RPMI7951 (cell line): ENCODE results near the gene EDRF1. TPM values are rescaled to one million over a fixed set of nuclear protein-coding genes. Genes with fewer than 3 reads are reported as not detected.

Source experiments
- DNase-seq: peaks from one replicate; pipeline ENCODE4 v3.0.0-alpha.2; 2012; ENCODE audit warnings: low read depth
- total RNA-seq: library from RNA; depleted of rRNA; stranded (reverse); fragments of >200 nt; shearing (Covaris generic); gene quantifications from 2 replicates; pipeline ENCODE4 v1.2.3, GENCODE V29; 2014

The EDRF1 gene
- total RNA-seq, 1 experiment from 2014 or later = 17.9 TPM

- DNase-seq = no peak
Observed at GRCh38 chr10:125762692-125763648, 43.5 kb downstream of the EDRF1 start.

GRCh38 chr10:125765835-125766234 lies 46.3 kb downstream of the EDRF1 start:
- no peak for DNase-seq

GRCh38 chr10:125766511-125766910 lies 47.0 kb downstream of the EDRF1 start:
- DNase-seq = no peak

- peak; percentile 5 for DNase-seq
Observed at GRCh38 chr10:125768219-125768855, 48.8 kb downstream of the EDRF1 start.

- no peak for DNase-seq
Observed at GRCh38 chr10:125769175-125769574, 49.7 kb downstream of the EDRF1 start.

GRCh38 chr10:125770844-125771243 lies 51.3 kb downstream of the EDRF1 start:
- no peak for DNase-seq

- no peak for DNase-seq
Observed at GRCh38 chr10:125772112-125772863, 52.8 kb downstream of the EDRF1 start.

- no peak for DNase-seq
Observed at GRCh38 chr10:125772864-125773180, 53.3 kb downstream of the EDRF1 start.

- DNase-seq = peak; percentile 10
Observed at GRCh38 chr10:125773687-125774543, 54.4 kb downstream of the EDRF1 start.

GRCh38 chr10:125774581-125775191 lies 55.2 kb downstream of the EDRF1 start:
- no peak for DNase-seq

GRCh38 chr10:125775491-125776106 lies 56.1 kb downstream of the EDRF1 start, which contains the start of gene MMP21:
Gene MMP21, minus strand, starts transcription at chr10:125775821. Its CDS starts 0 bp downstream, at chr10:125775821.
- DNase-seq = no peak

- no peak for DNase-seq
Observed at GRCh38 chr10:125777806-125778205, 58.3 kb downstream of the EDRF1 start.

GRCh38 chr10:125778556-125778955 lies 59.0 kb downstream of the EDRF1 start:
- DNase-seq = no peak

GRCh38 chr10:125779403-125780327 lies 60.2 kb downstream of the EDRF1 start:
- no peak for DNase-seq

- DNase-seq = no peak
Observed at GRCh38 chr10:125781374-125781773, 61.9 kb downstream of the EDRF1 start.

GRCh38 chr10:125782054-125782453 lies 62.5 kb downstream of the EDRF1 start:
- no peak for DNase-seq

- DNase-seq = no peak
Observed at GRCh38 chr10:125782616-125783015, 63.1 kb downstream of the EDRF1 start.

- no peak for DNase-seq
Observed at GRCh38 chr10:125783408-125783807, 63.9 kb downstream of the EDRF1 start.

GRCh38 chr10:125783957-125784356 lies 64.4 kb downstream of the EDRF1 start:
- no peak for DNase-seq
